Measurements from ENCODE around the gene MARCKSL1.

Gene MARCKSL1

DNA sequence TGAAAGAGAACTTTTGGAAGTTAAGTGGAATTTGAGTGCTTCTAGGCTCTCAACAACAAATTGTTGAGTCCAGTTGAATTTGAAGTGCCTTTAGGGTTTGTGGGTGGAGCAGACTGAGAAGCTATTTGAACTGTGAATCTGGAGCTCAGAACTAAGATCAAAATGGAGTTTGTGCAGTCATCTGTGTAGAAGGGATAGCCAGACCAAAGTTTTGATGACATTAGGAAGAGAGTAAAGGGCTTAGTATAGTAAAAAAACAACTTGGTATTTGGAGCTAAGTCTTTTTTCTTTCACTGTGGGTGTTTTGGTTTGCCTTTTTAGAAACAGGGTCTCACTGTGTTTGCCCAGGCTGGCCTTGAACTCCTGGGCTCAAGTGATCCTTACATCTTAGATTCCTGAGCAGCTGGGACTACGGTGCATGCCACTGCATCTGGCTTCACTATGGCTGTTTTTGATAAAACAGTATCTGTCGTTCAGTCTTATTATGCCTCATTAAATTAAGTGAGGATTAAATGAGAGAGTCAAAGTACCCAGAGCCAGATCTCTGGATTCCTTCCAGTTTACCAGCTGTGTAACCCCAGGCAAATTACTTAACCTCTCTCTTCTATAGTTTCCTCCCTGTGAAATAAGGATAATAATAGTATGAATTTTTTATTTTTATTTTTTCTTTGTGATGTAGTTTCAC lies 24.2 kb downstream of the MARCKSL1 start:
- DNase-seq: no peak
- H3K27me3 ChIP-seq (ENCODE audit: insufficient read depth, low read depth, severe bottlenecking): no peaks in the 10 kb centered on the region
- TF ChIP-seq, protein P1, sequence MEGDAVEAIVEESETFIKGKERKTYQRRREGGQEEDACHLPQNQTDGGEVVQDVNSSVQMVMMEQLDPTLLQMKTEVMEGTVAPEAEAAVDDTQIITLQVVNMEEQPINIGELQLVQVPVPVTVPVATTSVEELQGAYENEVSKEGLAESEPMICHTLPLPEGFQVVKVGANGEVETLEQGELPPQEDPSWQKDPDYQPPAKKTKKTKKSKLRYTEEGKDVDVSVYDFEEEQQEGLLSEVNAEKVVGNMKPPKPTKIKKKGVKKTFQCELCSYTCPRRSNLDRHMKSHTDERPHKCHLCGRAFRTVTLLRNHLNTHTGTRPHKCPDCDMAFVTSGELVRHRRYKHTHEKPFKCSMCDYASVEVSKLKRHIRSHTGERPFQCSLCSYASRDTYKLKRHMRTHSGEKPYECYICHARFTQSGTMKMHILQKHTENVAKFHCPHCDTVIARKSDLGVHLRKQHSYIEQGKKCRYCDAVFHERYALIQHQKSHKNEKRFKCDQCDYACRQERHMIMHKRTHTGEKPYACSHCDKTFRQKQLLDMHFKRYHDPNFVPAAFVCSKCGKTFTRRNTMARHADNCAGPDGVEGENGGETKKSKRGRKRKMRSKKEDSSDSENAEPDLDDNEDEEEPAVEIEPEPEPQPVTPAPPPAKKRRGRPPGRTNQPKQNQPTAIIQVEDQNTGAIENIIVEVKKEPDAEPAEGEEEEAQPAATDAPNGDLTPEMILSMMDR (IDR thresholded peaks at IDR 0.05; ENCODE audit: low read depth, low read length): no peak
- no peak overlapping the region for H3K4me3 ChIP-seq (ENCODE audit: low read depth, low read length)
- no peaks in the 10 kb centered on the region for H3K9me3 ChIP-seq (ENCODE audit: severe bottlenecking)
- no peak overlapping the region for H3K27ac ChIP-seq
- H3K36me3 ChIP-seq: peaks cover 29% of the 10 kb centered on the region

DNA sequence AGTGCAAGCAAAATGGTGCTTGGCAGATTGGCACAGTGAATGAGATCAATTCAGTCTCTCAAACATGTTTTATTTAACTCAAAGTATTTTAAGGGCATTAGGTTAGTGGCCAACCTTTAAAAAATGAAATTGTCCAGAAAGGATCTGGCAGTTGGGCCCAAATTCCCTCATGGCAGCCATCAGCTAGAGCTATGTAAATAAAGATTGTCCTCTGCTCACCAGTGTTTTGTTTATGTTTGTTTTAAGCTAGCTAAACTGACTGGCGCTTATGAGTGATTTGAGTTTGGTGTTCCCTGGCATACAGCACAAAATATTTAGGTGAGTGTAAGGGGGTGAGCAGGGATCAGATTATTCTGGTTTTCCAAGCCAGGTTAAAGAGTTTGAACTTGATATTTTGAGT lies 26.1 kb downstream of the MARCKSL1 start:
- Histone ChIP-seq H3K27ac (no peak overlapping the region), H3K4me3 (ENCODE audit: low read depth, low read length) (no peak overlapping the region), H3K36me3 (peaks cover 42% of the 10 kb centered on the region), H3K9me3 (ENCODE audit: severe bottlenecking) (no peaks in the 10 kb centered on the region), H3K27me3 (ENCODE audit: insufficient read depth, low read depth, severe bottlenecking) (no peaks in the 10 kb centered on the region)
- no peak for DNase-seq
- TF ChIP-seq, protein P1 (IDR thresholded peaks at IDR 0.05; ENCODE audit: low read depth, low read length): no peak

DNA sequence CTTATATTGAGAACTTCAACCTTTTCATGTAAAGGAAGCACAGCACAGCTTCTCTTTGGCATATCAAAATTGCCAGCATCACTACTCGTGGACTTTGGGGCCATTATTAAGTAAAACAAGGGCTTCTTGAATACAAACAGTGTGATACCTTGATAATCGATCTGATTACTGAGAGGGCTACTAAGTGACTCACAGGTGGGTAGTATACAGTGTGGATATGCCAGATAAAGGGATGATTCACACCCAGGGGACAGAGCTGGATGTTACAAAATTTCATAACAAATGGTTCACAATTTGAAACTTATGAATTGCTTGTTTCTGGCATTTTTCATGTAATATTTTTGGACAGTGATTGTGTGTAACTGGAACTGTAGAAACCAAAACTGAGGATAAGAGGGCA lies 28.7 kb downstream of the MARCKSL1 start:
- Histone ChIP-seq H3K27me3 (ENCODE audit: insufficient read depth, low read depth, severe bottlenecking) (no peaks in the 10 kb centered on the region), H3K9me3 (ENCODE audit: severe bottlenecking) (no peaks in the 10 kb centered on the region), H3K36me3 (peaks cover 59% of the 10 kb centered on the region), H3K27ac (no peak overlapping the region), H3K4me3 (ENCODE audit: low read depth, low read length) (no peak overlapping the region)
- TF ChIP-seq, protein P1 (IDR thresholded peaks at IDR 0.05; ENCODE audit: low read depth, low read length): no peak
- DNase-seq: no peak

DNA sequence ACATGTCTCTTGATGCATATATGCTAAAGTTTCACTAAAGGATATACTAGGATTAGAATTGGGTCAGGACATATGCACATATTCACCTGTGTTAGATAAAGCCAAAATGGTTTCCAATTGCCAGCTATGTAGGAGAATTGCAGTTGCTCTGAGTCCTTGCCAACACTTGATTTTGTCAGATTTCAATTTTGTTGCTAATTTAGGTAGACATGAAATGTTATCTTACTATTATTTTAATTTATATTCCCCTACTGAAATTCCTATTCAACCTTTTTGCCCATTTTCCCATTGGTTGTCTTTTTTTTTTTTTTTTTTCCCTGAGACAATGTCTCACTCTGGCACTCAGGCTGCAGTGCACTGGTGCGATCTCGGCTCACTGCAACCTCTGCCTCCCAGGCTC lies 30.7 kb downstream of the MARCKSL1 start:
- Histone ChIP-seq H3K9me3 (ENCODE audit: severe bottlenecking) (no peaks in the 10 kb centered on the region), H3K4me3 (ENCODE audit: low read depth, low read length) (no peak overlapping the region), H3K36me3 (peaks cover 70% of the 10 kb centered on the region), H3K27me3 (ENCODE audit: insufficient read depth, low read depth, severe bottlenecking) (no peaks in the 10 kb centered on the region), H3K27ac (no peak overlapping the region)
- DNase-seq: no peak
- TF ChIP-seq, protein P1 (IDR thresholded peaks at IDR 0.05; ENCODE audit: low read depth, low read length): no peak

DNA sequence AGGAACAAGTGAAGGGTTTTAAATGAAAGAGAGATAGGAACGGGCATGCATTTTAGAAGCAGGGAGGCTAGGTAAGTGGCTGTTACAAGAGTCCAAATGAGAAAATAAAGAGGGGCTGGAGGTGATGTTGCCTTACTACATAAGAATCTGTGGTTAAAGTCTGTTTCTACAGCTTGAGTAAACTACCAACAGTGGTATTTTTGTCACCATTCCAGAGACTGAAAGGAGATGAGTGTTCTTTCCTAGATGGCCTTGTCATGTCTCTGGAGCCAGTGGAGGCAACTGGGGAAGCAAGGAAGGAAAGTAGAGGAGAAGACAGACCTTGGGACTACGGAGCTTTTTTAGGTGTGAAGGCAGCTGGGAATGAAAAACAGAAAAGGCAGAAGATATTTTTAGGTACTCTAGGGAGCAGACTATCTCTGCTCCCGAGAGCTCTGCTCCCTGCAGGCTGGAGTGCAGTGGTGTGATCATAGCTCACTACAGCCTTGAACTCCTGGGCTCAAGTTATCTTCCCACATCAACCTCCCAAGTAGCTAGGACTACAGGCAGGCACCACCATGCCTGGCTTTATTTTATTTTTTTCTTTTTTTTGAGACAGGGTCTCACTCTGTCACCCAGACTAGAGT lies 31.9 kb downstream of the MARCKSL1 start:
- no peak for DNase-seq
- TF ChIP-seq, protein P1 (IDR thresholded peaks at IDR 0.05; ENCODE audit: low read depth, low read length): no peak
- Histone ChIP-seq H3K4me3 (ENCODE audit: low read depth, low read length) (no peak overlapping the region), H3K9me3 (ENCODE audit: severe bottlenecking) (no peaks in the 10 kb centered on the region), H3K36me3 (peaks cover 69% of the 10 kb centered on the region), H3K27me3 (ENCODE audit: insufficient read depth, low read depth, severe bottlenecking) (no peaks in the 10 kb centered on the region), H3K27ac (no peak overlapping the region)

All from WERI-Rb-1 (cell line).